GM12874 (cell line): Measurements from ENCODE around the gene MFRP.

Experiments used
- CTCF ChIP-seq: IDR thresholded peaks from 2 replicates; pipeline ENCODE4 v1.5.1; 2011; ENCODE audit warnings: low read depth, mild to moderate bottlenecking, control low read depth, low read length, moderate library complexity; ENCODE audit not compliant: insufficient read depth

MFRP gene

GRCh38 chr11:119371067-119371601, 24.6 kb upstream of the MFRP start:
- no peak for TF ChIP-seq CTCF

DNA sequence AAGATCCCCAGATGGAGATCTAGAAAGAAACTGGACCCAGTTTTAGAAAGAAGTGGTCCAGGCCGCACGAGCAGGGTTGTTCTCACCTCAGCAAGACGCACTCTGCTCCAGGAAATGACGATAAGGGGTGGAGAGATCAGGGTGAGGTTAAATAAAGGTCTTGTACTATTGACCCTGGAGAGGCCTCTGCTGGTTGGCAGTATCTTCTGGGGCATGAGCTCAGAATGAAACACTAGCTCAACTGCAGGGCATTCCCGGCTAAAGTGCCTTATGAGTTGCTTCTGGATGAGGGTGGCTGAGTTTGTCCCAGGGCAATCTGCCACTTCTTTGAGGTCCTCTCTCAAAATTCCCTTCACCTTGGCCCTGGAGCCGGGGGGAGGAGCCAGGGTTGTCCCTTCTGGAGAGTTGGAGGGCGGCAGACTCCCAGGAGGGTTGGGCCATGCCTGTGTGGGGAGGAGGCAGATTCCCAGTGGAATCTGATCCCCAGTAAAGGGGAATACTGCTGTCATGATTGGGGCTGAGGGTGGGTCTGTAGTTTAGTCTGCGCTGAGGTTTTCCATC, 24.1 kb upstream of the MFRP start:
- no peak for TF ChIP-seq CTCF

- TF ChIP-seq CTCF: no peak
Measured at GRCh38 chr11:119369132-119369925, 22.8 kb upstream of the MFRP start.

DNA sequence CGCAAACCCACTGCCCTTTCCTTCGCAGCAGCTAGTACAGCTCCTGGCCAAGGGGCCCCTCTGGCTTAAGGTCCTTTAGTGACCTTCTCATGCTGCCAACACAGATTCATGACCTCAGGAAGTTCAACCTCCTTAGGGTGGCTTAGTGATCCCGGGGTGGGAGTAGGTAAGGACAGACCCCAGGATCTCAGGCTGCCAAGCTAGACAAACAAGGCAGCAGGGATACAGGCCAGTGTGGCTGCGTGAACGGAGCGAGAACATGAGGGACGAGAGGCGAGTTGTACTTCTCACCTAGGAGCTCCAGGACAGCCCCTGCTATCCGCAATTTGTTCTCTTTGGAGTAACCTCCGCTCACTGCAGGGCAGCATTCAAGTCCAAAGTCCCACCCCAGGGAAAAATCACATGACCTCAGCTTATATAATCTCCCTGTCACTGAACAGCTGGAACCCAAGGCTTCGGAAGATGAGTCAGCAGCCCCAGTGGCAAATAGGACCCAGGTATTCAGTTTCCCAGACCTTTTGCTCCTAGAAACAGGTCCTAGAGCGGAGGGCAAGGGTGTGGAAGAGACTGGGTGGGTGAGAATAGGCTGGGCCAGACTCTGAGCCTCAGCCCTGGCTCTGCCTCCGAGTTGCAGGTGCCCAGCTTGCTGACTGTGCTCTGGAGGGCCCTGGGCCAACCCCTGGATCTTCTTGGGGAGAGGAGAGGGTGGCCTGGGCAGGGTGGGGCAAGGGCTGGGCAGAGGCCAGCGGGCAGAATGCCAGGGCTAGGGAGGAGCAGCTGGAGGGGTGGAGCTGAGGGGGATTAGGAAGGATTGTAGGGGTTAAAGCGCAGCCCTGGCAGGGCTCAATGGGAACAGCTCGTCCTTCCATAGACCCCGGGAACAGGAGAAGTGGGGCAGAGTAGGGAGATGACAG, 21.9 kb upstream of the MFRP start:
- TF ChIP-seq CTCF: no peak

- TF ChIP-seq CTCF: no peak
Measured at GRCh38 chr11:119367661-119368120, 21.2 kb upstream of the MFRP start.

DNA sequence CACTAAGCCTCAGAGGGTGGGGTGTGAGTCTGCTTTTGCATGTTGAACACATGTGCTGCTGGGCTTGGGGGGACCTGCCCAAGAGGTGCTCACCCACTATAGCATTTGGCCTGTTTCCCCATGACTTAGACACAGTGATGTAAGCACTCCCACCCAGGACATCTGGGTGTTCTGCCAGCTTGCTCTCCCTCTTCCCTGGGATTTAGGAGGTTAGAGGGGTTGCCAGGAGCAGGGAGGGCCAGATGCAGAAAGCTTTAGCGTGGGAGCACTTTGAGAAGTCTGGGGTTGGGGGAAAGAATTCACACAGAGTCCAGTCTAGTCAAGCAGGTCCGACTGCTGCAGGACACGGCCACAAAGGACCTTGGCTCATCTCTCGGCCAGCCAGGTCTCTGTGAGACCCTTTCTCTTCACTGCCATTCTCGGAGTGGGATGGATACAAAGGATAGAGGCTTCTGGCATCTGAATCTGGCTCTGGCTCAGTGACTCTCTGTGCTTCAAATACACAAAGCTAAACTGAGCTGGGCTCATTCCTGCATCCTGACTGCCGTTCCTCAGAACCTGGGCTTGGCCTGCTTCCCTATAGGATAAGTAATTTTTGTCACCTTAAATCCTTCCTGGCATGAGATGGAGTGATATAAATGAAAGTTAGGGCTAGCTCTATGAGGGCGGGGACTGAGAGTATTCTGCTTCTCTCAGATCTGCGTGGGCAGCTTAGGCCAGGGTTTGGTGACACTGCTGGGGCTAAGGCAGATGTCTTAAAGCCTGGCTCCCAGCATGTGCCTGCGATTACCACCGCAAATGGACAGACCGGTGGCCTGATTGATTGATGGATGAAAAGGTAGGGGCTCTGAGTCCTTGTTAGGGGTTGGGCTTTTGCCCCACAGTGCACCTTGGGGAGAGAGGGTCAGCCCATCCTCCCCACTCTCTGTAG, 20.4 kb upstream of the MFRP start:
- TF ChIP-seq CTCF: no peak
